IPS-20b (cell line): Measurements from ENCODE around the gene SLC12A7.

Source experiments
- H3K27ac ChIP-seq: one replicate; pipeline ENCODE4 v1.5.1; 2013; ENCODE audit warnings: low read length
- H3K27me3 ChIP-seq: 2 replicates; pipeline ENCODE4 v1.6.1; 2013; ENCODE audit warnings: mild to moderate bottlenecking, low read length, inconsistent platforms; ENCODE audit not compliant: insufficient read depth
- H3K36me3 ChIP-seq: 2 replicates; pipeline ENCODE4 v1.6.1; 2013; ENCODE audit warnings: low read depth, mild to moderate bottlenecking, inconsistent platforms, low read length, moderate library complexity; ENCODE audit not compliant: insufficient read depth
- H3K4me1 ChIP-seq: 2 replicates; pipeline ENCODE4 v1.6.1; 2013; ENCODE audit warnings: mild to moderate bottlenecking, control low read depth, inconsistent platforms, low read length, moderate library complexity; ENCODE audit not compliant: insufficient read depth
- H3K4me3 ChIP-seq: 2 replicates; pipeline ENCODE4 v1.5.1; 2013; ENCODE audit warnings: mild to moderate bottlenecking, low read length, inconsistent platforms
- H3K9ac ChIP-seq: 2 replicates; pipeline ENCODE4 v1.6.1; 2013; ENCODE audit warnings: low read depth, mild to moderate bottlenecking, inconsistent platforms, low read length, moderate library complexity
- H3K9me3 ChIP-seq: 2 replicates; pipeline ENCODE4 v1.6.1; 2013; ENCODE audit warnings: mild to moderate bottlenecking, low read depth, low read length, inconsistent platforms; ENCODE audit not compliant: insufficient read depth

SLC12A7 gene

DNA sequence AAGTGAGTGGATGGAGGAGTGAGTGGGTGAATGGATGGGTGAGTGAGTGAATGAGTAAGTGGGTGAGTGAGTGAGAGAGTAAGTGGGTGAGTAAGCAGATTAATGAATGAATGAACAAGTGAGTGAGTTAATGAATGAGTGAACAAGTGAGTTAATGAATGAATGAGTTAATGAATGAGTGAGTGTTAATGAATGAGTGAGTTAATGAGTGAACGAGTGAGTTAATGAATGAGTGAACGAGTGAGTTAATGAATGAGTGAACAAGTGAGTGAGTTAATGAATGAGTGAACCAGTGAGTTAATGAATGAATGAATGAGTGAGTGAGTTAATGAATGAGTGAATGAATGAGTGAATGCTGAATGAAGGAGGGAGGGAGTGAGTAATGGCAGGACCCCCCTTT lies 76.9 kb downstream of the SLC12A7 start:
- no peaks in the 10 kb centered on the region for H3K36me3 ChIP-seq

DNA sequence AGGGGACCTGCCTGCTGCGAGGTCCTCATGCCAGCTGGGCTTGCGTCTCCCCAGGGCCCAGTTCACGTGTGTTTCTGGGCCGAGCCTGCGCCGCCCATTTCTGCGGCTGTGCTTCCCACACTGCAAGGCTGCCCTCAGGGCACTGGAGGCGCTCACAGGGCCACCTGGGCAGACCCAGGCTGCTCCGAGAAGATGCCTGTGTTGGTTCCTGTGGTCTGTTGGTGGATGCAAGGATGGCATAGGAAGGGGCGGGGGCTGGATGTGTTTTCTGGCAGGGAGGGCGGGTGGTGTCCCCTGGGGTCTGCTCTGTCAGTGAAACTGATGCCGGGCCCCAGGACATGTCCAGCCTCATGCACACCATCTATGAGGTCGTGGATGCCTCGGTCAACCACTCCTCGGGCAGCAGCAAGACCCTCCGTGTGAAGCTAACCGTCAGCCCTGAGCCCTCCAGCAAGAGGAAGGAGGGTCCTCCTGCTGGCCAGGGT lies 77.4 kb downstream of the SLC12A7 start:
- no peaks in the 10 kb centered on the region for H3K27me3 ChIP-seq
- no peak overlapping the region for H3K27ac ChIP-seq
- H3K4me1 ChIP-seq, result no peaks in the 10 kb centered on the region
- H3K9ac ChIP-seq, result no peak overlapping the region
- H3K4me3 ChIP-seq, result no peak overlapping the region
- H3K36me3 ChIP-seq, result no peaks in the 10 kb centered on the region
- H3K9me3 ChIP-seq, result no peaks in the 10 kb centered on the region

More for the DNA sequence above, 76.9 kb downstream of the SLC12A7 start:
- H3K4me3 ChIP-seq, result no peak overlapping the region
- H3K27ac ChIP-seq, result no peak overlapping the region
- H3K27me3 ChIP-seq, result no peaks in the 10 kb centered on the region
- H3K4me1 ChIP-seq, result no peaks in the 10 kb centered on the region
- no peak overlapping the region for H3K9ac ChIP-seq
- peaks cover 3% of the 10 kb centered on the region; the same call in 1 of the 2 replicates for H3K9me3 ChIP-seq

DNA sequence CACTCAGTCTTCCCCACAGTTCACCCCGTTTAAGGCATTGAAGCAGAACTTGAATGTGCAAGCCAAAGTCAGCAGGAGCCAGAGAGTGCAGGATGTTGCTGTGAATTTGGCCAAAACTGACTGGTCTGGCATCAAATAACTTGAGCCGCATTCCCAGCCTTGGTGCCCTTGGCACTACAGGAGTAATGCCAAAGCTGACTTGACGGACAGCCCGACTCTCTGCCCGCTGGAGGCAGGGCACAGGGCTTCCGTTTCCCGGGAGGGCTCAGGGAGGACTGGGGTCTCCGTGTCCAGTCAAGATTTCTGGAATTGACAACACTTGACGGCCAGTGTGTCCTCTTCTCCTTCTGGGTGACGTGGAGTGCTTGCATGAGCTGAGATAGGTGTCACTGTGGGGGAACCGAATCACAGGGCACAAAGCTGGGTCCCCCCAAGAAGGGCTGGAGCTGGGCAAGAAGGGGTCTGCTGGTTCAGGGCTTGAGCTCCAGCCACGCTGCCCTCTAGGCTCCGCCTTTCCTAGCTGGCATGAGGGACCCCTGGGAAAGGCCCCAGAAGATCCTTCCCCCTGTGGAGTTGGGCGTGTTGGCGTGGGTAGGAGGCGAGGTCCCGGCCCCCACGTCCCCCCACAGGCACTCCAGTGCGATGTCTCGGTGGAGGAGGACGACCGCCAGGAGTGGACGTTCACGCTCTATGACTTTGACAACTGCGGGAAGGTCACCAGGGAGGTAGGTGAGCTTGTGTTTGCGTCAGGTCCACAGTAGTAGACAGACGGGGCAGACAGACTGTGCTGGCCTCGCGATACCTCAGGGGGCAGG lies 78.0 kb downstream of the SLC12A7 start:
- H3K4me3 ChIP-seq, result no peak overlapping the region
- no peak overlapping the region for H3K9ac ChIP-seq
- no peaks in the 10 kb centered on the region for H3K27me3 ChIP-seq
- H3K4me1 ChIP-seq, result no peaks in the 10 kb centered on the region
- H3K36me3 ChIP-seq, result no peaks in the 10 kb centered on the region
- no peak overlapping the region for H3K27ac ChIP-seq
- H3K9me3 ChIP-seq, result no peaks in the 10 kb centered on the region

DNA sequence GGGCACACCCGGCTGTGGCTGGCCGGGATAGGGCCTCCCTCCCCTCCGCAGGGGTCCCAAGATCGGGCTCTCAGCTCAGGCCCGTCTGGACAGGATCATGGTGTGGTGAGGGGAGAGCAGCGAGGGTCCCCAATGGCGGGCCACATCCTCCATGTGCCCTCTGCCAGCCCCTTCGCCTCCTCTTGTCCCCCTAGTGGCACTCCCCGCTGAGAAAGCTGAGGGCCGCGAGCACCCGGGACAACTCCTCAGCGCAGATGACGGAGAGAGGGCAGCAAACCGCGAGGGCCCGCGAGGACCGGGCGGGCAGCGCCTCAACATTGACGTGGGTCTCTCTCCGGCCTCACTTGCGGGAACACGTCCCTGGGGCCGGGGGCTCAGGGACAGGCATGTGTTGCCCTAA lies 78.7 kb downstream of the SLC12A7 start:
- Histone ChIP-seq H3K36me3 (no peaks in the 10 kb centered on the region), H3K9ac (no peak overlapping the region), H3K4me1 (no peaks in the 10 kb centered on the region), H3K9me3 (no peaks in the 10 kb centered on the region), H3K27me3 (no peaks in the 10 kb centered on the region), H3K27ac (no peak overlapping the region), H3K4me3 (no peak overlapping the region)

DNA sequence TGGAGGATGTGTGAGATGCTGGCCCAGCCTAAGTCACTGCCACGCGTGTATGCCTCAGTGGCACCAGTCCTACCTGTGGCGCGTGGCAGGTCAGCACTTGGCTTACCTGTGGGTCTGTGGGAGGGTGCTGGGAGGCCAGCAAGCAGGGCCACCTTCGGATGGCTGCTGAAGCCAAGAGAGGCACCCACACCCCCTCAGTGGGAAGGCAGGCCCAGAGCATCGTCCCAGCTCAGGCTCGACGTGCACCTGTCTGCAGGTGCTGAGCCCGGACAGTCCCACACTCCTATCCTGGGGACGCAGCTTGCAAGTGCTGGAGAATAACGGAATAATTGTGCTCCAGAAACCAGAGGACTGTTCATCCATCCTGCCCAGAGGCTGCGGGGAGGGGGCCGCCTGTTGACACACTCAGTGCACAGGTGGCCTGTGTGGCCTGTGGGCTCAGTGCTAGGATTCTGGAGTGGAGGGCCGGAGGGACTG lies 79.3 kb downstream of the SLC12A7 start:
- H3K9me3 ChIP-seq, result no peaks in the 10 kb centered on the region
- H3K9ac ChIP-seq, result no peak overlapping the region
- H3K4me1 ChIP-seq, result no peaks in the 10 kb centered on the region
- no peak overlapping the region for H3K27ac ChIP-seq
- no peak overlapping the region for H3K4me3 ChIP-seq
- H3K27me3 ChIP-seq, result no peaks in the 10 kb centered on the region
- no peaks in the 10 kb centered on the region for H3K36me3 ChIP-seq

DNA sequence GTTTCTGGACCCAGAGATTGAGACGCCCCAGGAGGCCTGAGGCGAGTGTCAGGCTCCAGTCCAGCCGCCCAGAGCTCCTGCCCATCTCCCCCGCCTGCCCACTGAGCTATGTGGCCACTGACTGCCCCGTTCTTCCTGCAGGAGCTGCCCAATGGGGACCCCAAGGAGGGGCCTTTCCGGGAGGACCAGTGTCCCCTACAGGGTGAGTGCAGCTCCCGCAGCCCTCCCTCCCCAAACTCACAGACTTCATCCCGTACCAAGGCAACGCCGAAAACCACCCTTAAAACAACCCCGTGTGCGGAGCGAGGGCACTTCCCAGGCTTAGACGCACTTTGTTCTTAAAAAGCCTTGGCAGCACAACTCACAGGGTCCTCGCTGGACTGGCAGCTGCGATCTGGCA lies 79.9 kb downstream of the SLC12A7 start:
- Histone ChIP-seq H3K36me3 (no peaks in the 10 kb centered on the region), H3K4me1 (no peaks in the 10 kb centered on the region), H3K27me3 (no peaks in the 10 kb centered on the region), H3K9ac (no peak overlapping the region), H3K4me3 (no peak overlapping the region), H3K27ac (no peak overlapping the region), H3K9me3 (no peaks in the 10 kb centered on the region)

DNA sequence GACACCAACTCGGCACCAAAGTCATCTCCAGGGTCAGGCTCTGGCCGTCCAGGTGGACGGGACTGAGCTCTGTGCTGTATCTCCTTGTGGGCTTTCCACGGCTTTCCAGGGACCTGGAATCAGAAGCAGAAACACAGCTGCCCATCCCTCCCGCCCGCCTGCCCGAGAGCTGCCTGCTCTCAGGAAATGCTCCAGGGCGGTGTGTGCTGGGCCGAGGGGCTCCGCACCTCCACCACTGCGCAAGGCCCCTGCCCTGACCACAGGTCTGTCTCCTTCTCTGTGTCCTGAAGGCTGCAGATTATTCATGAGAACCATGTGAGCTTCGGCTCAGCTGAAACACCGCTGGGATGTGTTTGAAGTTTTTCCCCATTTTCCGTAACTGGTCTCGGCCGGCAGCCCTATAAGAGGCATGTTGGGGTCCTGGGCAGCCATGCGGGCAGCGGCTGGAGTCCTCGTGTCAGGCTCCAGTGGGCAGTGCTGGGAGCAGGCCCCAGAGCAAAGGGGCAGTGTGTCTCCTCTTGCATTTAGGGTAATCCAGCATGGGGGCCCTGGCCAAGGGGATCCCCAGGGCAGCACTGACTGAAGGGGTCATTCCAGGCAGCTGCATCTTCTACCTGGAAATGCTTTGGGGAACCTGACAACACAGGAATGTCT lies 80.4 kb downstream of the SLC12A7 start:
- Histone ChIP-seq H3K4me3 (no peak overlapping the region), H3K9ac (no peak overlapping the region), H3K4me1 (no peaks in the 10 kb centered on the region), H3K36me3 (no peaks in the 10 kb centered on the region), H3K27ac (no peak overlapping the region), H3K27me3 (no peaks in the 10 kb centered on the region), H3K9me3 (no peaks in the 10 kb centered on the region)

DNA sequence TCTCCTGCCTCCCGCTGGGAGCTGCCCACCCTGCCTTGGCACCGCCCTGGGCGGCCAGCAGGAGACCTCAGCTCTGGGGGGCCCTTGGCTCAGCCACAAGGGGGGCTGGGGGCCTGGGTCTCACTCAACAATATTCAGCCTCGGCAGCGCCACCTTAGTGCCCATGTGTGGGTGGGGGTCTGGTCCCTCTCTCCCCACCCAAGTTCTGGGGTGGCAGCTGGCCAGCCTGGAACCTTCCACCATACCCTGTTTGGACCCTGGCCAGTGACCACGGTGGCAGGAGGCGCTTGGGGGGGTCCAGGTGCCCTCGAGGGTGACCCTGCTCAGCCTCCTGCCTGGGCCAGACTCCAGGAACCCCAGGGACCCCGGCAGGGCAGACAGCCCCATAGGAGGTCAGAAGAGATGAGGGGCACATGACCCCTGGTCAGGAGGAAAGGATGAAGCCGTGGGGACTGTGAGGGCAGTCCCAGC lies 81.0 kb downstream of the SLC12A7 start:
- Histone ChIP-seq H3K9me3 (no peaks in the 10 kb centered on the region), H3K4me1 (no peaks in the 10 kb centered on the region), H3K4me3 (no peak overlapping the region), H3K27me3 (no peaks in the 10 kb centered on the region), H3K27ac (no peak overlapping the region), H3K9ac (no peak overlapping the region), H3K36me3 (no peaks in the 10 kb centered on the region)

DNA sequence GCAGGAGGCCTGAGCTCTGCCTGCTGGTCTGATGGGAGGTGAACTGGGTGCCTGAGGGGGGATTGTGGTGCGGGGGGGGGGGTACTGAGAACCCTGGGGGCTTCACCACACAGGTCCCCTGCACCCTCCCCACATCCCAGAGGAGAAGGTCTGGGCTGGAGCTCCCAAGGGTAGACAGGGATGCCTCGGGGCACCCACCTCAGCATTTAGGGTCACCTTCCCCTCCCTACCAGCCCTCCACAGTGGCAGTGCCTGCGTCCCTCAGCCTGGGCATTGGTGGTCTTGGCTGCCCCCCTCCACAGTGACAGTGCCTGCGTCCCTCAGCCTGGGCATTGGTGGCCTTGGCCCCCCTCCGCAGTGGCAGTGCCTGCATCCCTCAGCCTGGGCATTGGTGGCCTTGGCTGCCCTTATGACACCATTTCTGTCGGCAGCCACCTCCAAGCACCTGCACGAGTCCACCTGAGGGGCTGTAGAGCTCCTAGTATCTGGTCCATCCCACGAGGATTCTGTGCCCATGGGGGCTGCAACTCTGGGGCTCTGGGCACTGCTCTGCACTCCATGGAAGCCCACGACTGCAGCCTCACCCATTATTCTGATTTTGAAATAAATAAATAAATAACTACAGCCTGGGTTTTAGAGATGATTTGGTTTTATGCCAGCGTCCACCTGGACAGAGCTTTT lies 81.8 kb downstream of the SLC12A7 start:
- Histone ChIP-seq H3K9ac (no peak overlapping the region), H3K27me3 (no peaks in the 10 kb centered on the region), H3K4me3 (no peak overlapping the region), H3K27ac (no peak overlapping the region), H3K36me3 (no peaks in the 10 kb centered on the region), H3K4me1 (no peaks in the 10 kb centered on the region), H3K9me3 (no peaks in the 10 kb centered on the region)

DNA sequence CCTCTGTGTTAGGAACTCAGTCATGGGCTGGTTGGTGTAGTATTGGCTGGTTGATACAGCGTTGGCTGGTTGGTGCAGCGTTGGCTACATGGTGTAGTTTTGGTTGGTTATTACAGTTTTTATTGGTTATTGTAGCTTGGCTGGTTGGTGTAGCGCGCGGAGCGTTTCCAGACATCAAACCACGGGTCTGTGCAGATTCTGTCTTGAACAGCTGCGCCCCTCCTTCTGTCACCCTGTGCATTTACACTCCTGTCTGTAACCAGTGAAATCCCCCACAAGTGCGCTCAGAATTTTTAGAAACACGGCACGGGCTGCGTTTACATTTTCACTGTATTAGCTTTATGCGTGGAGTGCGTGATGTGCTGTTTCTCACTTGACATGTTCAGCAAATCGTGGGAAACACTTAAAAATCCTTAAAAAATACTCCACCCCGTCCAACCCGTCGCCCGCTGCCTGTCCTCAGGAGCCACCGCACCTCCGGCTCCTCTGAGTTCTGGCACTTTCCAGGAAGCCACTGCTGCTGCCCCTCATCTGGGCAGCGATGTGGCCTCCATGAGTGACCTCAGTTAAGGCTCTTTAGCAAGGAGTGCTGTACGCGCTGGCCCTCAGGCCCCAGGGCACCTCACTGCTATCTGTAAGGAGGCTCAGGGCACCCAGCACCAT lies 82.5 kb downstream of the SLC12A7 start:
- Histone ChIP-seq H3K9ac (no peak overlapping the region), H3K27me3 (no peaks in the 10 kb centered on the region), H3K27ac (no peak overlapping the region), H3K36me3 (no peaks in the 10 kb centered on the region), H3K4me3 (no peak overlapping the region), H3K9me3 (no peaks in the 10 kb centered on the region), H3K4me1 (no peaks in the 10 kb centered on the region)

DNA sequence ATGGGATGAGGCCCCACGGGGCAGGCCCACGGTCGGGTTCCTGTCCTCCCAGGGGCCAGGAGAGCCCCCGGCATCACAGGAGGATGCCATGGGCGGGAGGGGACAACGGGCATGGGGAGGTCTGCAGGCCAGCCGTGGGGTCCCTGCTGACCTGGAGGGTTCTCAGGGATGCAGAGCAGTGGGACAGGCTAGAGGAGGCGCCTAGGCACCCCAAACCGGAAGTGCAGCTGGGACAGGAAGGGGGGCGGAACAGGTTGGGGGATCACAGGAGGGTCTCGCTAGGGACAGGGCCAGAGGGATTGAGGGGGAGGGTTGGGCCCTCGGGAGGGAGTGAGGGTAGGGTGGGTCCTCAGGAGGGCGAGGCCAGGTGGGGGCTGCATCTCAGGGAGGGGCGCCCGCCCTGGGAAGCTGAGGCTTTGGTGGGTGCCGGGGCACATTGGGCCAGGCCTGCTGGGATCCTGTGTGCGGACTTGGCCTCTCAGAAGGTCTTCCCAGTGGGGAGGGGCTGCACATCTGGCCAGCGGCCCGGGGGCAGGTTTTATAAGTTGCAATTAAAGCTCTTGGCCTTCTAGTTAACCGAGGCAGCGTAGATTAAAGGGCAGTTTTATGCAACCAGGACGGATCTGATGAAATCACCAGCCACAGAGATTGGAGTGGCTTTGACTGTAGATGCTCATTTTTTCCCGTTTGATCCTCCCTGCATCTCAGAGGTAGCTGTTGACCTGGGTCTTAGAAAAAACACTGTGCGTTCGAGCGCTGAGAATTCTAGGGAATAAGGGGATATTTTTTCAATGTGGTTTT lies 83.2 kb downstream of the SLC12A7 start:
- Histone ChIP-seq H3K4me1 (no peaks in the 10 kb centered on the region), H3K4me3 (no peak overlapping the region), H3K36me3 (no peaks in the 10 kb centered on the region), H3K9ac (no peak overlapping the region), H3K27ac (no peak overlapping the region), H3K27me3 (no peaks in the 10 kb centered on the region), H3K9me3 (no peaks in the 10 kb centered on the region)
